CD4-positive, alpha-beta T cell (primary cell): ENCODE measurements around the gene GPR137. TPM values are rescaled to one million over a fixed set of nuclear protein-coding genes. Genes with fewer than 3 reads are reported as not detected.
A peak's percentile ranks its signal among the peaks of the same experiment; 100 is the strongest.

Source experiments
- ATAC-seq: fragments of 200-7000 bp; cut with Tn5 transposase; one replicate; pipeline ENCODE4 v1.10.0; 2022; ENCODE audit warnings: mild to moderate bottlenecking; ENCODE audit not compliant: poor library complexity
- CTCF ChIA-PET: fragments of 350-600 bp; sonication (Branson Sonifier 250); formaldehyde crosslinking; loops from one replicate; lab custom pipeline; 2021; ENCODE audit warnings: antibody characterized with exemption, inconsistent platforms; lab: Charles Lee
- POLR2A ChIA-PET: fragments of 350-600 bp; sonication (Branson Sonifier 250); formaldehyde crosslinking; loops from one replicate; lab custom pipeline; 2021; ENCODE audit warnings: antibody characterized with exemption, inconsistent platforms; lab: Charles Lee
- DNase-seq, 14 experiments: peaks; one replicate each; pipeline ENCODE4 v3.0.0-alpha.2; 2013 to 2020; ENCODE audit warnings: mixed read lengths in 2 of 14
- H3K27ac ChIP-seq, 2 donors: one replicate each; pipeline versions ENCODE4 v1.5.1 to v1.7.0; 2013; ENCODE audit warnings: low read length in 2 of 2, low read depth in 1 of 2, mild to moderate bottlenecking in 1 of 2
- H3K27me3 ChIP-seq, 2 experiments: 1 replicate in 1 of 2; 2 replicates in 1 of 2; pipeline versions ENCODE4 v1.6.1 to v1.7.0; 2013; ENCODE audit warnings: low read length in 2 of 2, control low read depth in 1 of 2, mild to moderate bottlenecking in 1 of 2, moderate library complexity in 1 of 2; ENCODE audit not compliant: insufficient read depth in 2 of 2, control insufficient read depth in 1 of 2
- H3K36me3 ChIP-seq: one replicate; pipeline ENCODE4 v1.6.1; 2013; ENCODE audit warnings: low read length, control low read depth; ENCODE audit not compliant: insufficient read depth
- H3K4me1 ChIP-seq: one replicate; pipeline ENCODE4 v1.6.1; 2013; ENCODE audit warnings: low read length, control low read depth; ENCODE audit not compliant: insufficient read depth
- H3K4me3 ChIP-seq: one replicate; pipeline ENCODE4 v1.5.1; 2013; ENCODE audit warnings: mild to moderate bottlenecking, low read length, moderate library complexity
- H3K9me3 ChIP-seq, 2 experiments: 1 replicate in 1 of 2; 2 replicates in 1 of 2; pipeline versions ENCODE4 v1.6.1 to v1.7.0; 2013; ENCODE audit warnings: low read length in 2 of 2, mild to moderate bottlenecking in 2 of 2, control low read depth in 1 of 2, moderate library complexity in 1 of 2; ENCODE audit not compliant: control insufficient read depth in 1 of 2, insufficient read depth in 1 of 2
- H3K27ac Mint-ChIP-seq: one replicate; pipeline ENCODE4 v1.8.0; 2020; ENCODE audit warnings: mixed read lengths
- H3K27me3 Mint-ChIP-seq: one replicate; pipeline ENCODE4 v1.8.0; 2021; ENCODE audit warnings: mixed read lengths
- H3K36me3 Mint-ChIP-seq: one replicate; pipeline ENCODE4 v1.8.0; 2021; ENCODE audit warnings: low read depth, mixed read lengths
- H3K4me1 Mint-ChIP-seq: one replicate; pipeline ENCODE4 v1.8.0; 2021; ENCODE audit warnings: low read depth, mixed read lengths
- H3K4me3 Mint-ChIP-seq: one replicate; pipeline ENCODE4 v1.8.0; 2020; ENCODE audit warnings: mild to moderate bottlenecking, mixed read lengths
- H3K9me3 Mint-ChIP-seq: one replicate; pipeline ENCODE4 v1.8.0; 2020; ENCODE audit warnings: mixed read lengths
- CTCF ChIP-seq: fragments of 200-600 bp; IDR thresholded peaks from one replicate; pipeline ENCODE4 v1.8.0; 2022; ENCODE audit warnings: antibody characterized with exemption, mild to moderate bottlenecking
- intact Hi-C, 2 experiments: fragments of 100-400 bp; cut with DNase I in 1 of 2; cut with micrococcal nuclease in 1 of 2; formaldehyde crosslinking; loops; one replicate each; pipeline versions ENCODE4 v1.15.1 to v1.9.0; 2023 to 2025; cut with DNase I, micrococcal nuclease
- total RNA-seq, 174 experiments: library from RNA in 2 of 174; stranded (reverse) in 2 of 174; gene quantifications; one replicate each; pipeline ENCODE4 v1.2.3 and lab custom pipeline; 2021 to 2026

Gene GPR137
- total RNA-seq, 2 experiments from 2014 or later: 13.8 to 16.6 TPM

DNA sequence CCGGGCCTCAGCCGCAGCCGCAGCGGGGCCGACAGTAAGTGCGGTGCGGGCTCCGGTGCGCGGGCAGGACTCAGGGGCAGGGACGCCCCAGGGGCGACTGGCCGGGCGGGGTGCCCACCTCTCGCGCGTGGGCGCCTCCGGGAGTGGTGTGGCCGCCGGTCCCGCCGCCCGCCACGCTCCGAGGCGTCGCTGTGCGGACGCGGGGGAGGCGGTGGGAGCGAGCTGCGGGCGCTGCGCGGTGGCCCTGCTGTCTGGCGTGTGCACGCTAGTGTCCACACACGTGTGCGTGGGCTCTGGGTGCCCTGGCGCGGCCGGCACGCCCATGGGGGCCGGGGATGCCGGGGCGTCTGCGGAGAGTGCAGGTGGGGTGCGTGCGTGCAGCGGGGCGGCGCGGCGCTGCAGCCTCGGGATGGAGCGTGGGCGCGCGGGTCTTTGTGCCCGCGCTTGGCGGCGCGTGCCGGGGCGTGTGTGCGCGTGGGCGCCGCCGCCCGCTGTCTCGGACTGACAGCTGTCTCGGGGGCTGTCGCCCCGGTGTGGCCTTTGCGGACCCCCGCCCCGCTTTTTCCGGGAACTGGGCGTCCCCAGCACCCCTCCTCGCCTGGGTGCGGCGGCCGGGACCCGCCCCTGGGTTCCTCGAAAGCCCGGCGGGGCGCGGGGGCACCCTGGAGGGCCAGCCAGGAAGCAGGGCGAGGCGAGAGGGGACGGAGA is 6.3 kb downstream of the GPR137 start:
- no peak overlapping the region for H3K27ac ChIP-seq

DNA sequence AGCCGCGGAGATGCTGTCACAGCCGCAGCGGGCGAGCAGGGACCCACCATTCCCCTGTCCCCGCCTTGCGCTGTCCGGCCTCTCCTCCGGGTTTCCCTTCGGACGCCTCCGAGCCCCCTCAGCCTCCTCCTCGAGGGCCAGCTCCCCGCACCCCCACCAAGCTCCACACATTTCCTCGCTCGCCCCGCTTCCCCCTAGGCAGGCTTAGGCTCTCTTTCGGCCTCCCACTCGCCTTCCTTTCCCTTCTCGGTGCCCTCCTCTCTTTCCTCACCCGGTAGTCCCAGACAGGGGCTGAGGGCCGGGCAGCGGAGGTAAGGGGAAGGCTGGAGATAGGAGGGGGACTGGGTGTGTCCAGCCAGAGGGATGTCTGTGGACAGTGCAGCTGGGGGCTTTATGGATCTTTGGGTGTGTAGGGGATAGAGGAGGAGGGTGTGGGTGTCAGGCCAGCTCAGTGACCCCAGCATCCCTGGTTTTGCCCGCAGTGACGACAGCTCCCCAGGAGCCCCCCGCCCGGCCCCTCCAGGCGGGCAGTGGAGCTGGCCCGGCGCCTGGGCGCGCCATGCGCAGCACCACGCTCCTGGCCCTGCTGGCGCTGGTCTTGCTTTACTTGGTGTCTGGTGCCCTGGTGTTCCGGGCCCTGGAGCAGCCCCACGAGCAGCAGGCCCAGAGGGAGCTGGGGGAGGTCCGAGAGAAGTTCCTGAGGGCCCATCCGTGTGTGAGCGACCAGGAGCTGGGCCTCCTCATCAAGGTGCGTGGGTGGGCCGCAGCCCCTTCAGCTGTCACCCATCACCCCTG is 7.0 kb downstream of the GPR137 start:
- H3K9me3 ChIP-seq: peaks cover 0 to 10% of the 10 kb centered on the region in 2 experiments
- Mint-ChIP-seq H3K4me1 (peaks cover 8% of the 10 kb centered on the region), H3K4me3 (peak overlapping the region; percentile 66), H3K36me3 (no peaks in the 10 kb centered on the region), H3K27ac (no peak overlapping the region), H3K9me3 (no peaks in the 10 kb centered on the region), H3K27me3 (peaks cover 58% of the 10 kb centered on the region)
- H3K4me1 ChIP-seq: peaks cover 22% of the 10 kb centered on the region
- no peak for DNase-seq
- no peak for TF ChIP-seq CTCF
- peak; percentile 12 for ATAC-seq
- no peak overlapping the region for H3K27ac ChIP-seq
- CTCF ChIA-PET: interaction anchor here (1.0 kb wide), 1 partner anchor 21 kb away, joined by 3 read pairs; no protein-coding TSS in a partner anchor
- H3K27me3 ChIP-seq: peaks cover 57 to 69% of the 10 kb centered on the region in 2 experiments
- H3K36me3 ChIP-seq: peaks cover 3% of the 10 kb centered on the region
- peak overlapping the region; percentile 25 for H3K4me3 ChIP-seq
- intact Hi-C loops: no loop called here
- POLR2A ChIA-PET: interaction anchor here (0.7 to 2.5 kb wide), 4 partner anchors 12 to 86 kb away, joined by 3 to 7 read pairs (median 4); partner anchors contain the start of genes FERMT3, PRDX5 and TRMT112

More for the DNA sequence above, 6.3 kb downstream of the GPR137 start:
- H3K27ac Mint-ChIP-seq: no peak overlapping the region
- DNase-seq (peak in 2 of 14 experiments; percentile 60 to 63), ATAC-seq (peak; percentile 68)
- Histone ChIP-seq H3K4me1 (peaks cover 16% of the 10 kb centered on the region), H3K36me3 (peaks cover 3% of the 10 kb centered on the region), H3K4me3 (peak overlapping the region; percentile 25), H3K27me3 (peaks cover 50 to 62% of the 10 kb centered on the region in 2 experiments), H3K9me3 (peaks cover 0 to 10% of the 10 kb centered on the region in 2 experiments)
- ChIA-PET CTCF (interaction anchor here (1.1 kb wide), 1 partner anchor 87 kb away, joined by 3 read pairs; no protein-coding TSS in a partner anchor), POLR2A (interaction anchor here (0.7 to 2.5 kb wide), 4 partner anchors 13 to 85 kb away, joined by 3 to 7 read pairs (median 4); partner anchors contain the start of genes FERMT3, PRDX5 and TRMT112)
- H3K27me3 Mint-ChIP-seq: peaks cover 50% of the 10 kb centered on the region
- peaks cover 5% of the 10 kb centered on the region for H3K4me1 Mint-ChIP-seq
- no peaks in the 10 kb centered on the region for H3K9me3 Mint-ChIP-seq
- intact Hi-C loops: no loop called here
- no peaks in the 10 kb centered on the region for H3K36me3 Mint-ChIP-seq
- H3K4me3 Mint-ChIP-seq: no peak overlapping the region
- TF ChIP-seq CTCF: no peak

DNA sequence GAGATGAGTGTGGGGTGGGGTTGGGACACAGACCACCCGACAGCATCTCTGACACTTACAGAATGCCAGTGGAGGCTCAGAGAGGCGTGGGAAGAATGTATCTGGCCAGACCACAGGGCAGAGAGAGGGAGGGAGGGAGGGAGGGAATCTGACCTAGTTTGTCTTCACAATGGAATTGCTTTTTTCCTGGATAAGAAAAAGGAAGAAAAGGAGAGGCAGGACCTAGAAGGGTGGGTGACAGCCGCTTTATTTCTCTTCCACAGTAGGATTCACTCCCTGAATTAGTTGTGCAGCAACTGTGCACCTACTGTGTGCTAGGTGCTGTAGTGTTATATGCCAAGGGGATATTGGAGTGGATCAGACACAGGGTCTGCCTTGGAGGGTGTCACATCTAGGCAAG is 9.1 kb downstream of the GPR137 start:
- H3K27ac Mint-ChIP-seq: no peak overlapping the region
- intact Hi-C loops: no loop called here
- no peaks in the 10 kb centered on the region for H3K36me3 Mint-ChIP-seq
- DNase-seq (no peak), ATAC-seq (no peak)
- CTCF ChIA-PET: interaction anchor here (1.0 kb wide), 1 partner anchor 90 kb away, joined by 5 read pairs; no protein-coding TSS in a partner anchor
- Histone ChIP-seq H3K4me1 (peaks cover 34% of the 10 kb centered on the region), H3K27ac (no peak overlapping the region), H3K27me3 (peaks cover 77 to 88% of the 10 kb centered on the region in 2 experiments), H3K36me3 (no peaks in the 10 kb centered on the region), H3K4me3 (no peak overlapping the region), H3K9me3 (peaks cover 0 to 13% of the 10 kb centered on the region in 2 experiments)
- H3K27me3 Mint-ChIP-seq: peaks cover 77% of the 10 kb centered on the region
- no peaks in the 10 kb centered on the region for H3K9me3 Mint-ChIP-seq
- no peak for TF ChIP-seq CTCF
- no peak overlapping the region for H3K4me3 Mint-ChIP-seq
- POLR2A ChIA-PET: no interaction called here
- peaks cover 13% of the 10 kb centered on the region for H3K4me1 Mint-ChIP-seq
